GM19397 (cell line): Measurements from ENCODE around the gene KIAA1671.

Experiments
- ATAC-seq: cut with Tn5 transposase; IDR thresholded peaks from one replicate; pipeline ENCODE4 v1.9.1; 2021; ENCODE audit warnings: mild to moderate bottlenecking, moderate library complexity; ENCODE audit not compliant: unreplicated experiment

KIAA1671 gene

DNA sequence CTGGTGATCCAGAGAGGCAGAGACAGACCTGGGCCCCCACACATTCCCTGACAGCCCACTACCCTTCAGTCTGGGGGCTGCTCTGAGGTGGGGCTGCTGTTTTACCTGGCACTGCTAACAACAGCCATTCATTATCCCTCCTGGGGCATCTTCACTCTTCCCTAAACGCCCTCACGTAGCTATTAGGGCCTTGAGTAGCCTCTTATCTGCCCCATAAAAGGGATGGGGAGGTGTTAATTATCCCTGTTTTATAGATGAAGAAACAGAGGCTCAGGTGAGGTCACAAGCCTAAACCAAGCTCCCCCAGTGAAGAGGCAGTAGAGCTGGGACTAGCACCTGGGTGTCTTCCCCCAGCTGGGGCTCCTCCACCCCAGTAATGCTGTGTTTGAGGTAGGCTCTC lies 79.5 kb downstream of the KIAA1671 start:
- ATAC-seq, result no peak

DNA sequence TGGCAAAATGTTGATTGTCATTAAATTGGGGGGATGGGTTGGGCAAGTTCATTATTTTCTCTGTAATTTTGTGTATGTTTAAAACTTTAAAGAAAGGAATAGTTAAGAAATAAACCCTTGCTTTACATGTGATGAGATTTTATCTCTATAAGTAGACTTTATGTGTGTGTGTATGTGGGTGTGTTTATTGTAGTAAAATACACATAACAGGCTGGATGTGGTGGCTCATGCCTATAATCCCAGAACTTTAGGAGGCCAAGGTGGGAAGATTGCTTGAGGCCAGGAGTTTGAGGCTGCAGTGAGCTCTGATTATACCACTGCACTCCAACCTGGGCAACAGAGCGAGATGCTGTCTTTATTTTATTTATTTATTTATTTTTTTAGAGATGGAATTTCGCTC lies 83.2 kb downstream of the KIAA1671 start:
- no peak for ATAC-seq

DNA sequence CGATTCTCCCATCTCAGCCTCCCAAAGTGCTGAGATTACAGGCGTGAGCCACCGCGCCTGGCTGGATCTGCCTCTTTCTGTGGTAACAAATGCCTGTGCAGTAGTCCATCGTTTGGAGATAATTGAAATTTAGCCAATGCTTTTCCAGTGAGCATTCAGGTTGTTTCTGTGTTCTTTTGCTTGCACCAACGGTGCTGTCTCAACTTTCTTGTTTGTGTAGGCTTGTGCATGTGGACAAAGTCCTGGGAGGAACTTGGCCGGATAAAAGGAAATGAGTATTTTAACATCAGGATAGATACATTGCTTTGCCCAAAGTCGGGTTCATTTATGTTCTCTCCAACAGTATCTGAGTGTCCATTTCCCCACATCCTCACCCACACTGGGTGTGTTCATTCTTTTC lies 85.7 kb downstream of the KIAA1671 start:
- no peak for ATAC-seq

DNA sequence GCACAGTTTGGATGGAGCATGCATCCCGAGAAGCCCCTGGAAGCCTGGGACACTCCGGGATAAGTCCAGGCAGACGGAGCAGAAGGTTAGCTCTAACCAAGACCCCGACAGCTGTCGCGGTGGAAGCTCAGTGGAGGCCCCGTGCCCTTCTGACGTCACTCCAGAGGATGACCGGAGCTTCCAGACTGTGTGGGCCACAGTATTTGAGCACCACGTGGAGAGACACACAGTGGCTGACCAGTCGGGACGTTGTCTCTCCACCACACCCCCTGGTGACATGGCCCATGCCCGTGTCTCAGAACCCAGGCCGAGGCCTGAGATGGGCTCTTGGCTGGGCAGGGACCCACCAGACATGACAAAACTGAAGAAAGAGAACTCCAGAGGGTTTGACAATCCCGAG lies 86.3 kb downstream of the KIAA1671 start:
- no peak for ATAC-seq

DNA sequence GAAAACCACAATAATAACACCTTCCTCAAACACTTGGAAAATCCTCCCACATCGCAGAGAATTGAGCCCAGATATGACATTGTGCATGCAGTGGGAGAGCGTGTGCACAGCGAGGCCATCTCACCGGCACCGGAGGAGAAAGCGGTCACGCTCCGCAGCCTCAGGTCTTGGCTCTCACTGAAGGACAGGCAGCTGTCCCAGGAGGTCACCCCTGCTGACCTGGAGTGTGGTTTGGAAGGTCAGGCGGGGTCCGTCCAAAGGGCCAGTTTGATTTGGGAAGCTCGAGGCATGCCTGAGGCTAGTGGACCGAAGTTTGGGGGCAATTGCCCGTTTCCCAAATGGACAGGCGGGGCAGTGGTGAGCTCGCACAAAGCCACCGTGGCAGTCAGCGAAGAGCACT lies 86.7 kb downstream of the KIAA1671 start:
- no peak for ATAC-seq

DNA sequence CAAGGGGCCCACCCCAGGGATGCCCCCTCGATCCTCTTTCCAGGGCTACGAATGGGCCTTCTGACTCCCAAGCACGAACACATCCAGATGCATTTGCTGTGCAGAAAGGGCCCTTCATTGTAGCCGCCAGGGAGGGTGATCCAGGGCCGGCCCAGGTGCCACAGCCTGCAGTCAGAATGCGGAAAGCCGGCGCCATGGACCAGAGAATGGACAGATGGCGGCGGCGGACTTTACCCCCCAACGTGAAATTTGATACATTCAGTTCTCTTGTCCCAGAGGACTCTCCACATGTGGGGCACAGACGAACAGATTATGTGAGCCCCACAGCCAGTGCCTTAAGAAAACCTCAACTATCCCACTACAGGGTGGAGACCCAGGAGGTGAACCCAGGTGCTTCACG lies 87.2 kb downstream of the KIAA1671 start:
- ATAC-seq, result no peak

DNA sequence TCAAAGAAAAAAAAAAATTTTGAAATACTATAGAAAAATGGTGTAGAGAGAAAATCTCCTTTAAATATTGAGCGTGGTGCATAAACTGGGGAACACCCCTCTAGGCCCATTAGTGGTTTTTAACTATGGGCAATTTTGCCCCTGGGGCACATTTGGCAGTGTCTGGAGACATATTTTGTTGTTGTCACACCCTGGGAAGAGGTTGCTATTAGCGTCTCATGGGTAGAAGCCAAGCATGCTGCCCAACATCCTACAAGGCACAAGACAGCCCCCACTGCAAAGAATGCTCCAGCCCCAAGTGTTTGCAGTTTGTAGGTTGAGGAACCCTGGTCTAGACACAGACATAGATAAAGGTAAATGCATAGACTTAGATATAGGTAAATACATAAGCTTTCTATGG lies 92.6 kb downstream of the KIAA1671 start:
- ATAC-seq, result no peak

DNA sequence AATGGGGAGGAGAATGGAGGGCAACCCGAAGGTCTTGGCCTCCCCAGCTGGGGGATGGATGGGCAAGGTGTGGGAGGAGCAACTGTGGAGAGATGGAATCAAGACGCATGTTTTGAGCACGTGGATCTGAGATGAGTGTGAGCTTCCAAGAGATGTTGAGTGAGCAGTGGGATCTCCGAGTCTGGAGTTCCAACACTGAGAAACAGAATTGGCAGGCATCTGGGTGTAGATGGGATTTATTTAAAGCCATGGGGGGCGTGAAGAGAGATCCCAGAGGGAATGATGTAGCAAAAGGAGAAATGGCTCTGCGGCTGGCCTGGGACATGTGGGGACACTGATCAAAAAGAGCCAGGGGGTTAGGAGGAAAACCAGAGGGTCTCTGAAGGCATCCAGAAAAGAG lies 95.6 kb downstream of the KIAA1671 start:
- no peak for ATAC-seq

DNA sequence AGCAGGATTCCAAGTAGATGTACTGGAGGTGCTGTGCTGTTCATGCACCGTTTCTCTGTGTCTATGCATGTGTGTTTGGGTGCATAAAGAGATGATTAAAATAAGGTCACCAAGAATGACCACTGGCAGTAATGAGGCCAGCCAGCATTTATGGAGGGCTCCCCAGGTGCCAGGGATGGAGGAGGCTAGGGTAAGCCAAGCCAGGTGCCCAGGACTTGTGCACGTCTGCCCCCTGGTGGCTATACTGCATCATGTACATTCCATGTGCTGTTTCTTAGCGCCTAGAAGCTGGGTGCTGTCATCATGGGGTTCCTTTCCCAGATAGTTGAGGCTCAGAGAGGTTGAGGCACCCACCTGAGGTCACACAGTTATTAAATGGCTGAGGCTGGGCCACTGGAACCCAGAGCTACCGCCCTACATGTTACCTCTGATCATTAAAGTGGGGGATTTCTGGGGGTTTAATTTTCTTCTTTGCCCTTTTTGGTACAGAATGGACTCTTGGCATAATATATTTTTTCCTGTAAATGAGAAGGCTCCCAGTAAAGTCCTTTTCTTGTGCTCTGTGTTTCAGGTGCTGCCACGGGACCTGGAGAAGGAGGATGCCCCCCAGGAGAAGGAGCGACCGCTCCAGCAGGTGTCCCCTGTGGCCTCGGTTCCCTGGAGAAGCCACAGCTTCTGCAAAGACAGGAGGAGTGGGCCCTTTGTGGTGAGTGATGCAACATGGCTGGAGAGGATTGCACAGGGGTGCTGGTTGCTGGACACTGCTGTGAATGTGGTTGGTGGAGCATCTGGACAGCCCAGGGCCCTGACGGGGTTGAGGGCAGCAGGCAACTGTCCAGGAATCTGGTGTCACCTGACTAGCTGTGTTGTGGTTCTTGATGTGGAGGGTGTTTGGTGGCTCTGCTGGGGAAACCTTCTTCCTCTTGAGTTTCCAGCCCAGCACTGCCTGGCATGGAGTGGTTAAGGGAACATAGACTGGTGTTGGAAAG lies 96.4 kb downstream of the KIAA1671 start:
- ATAC-seq, result no peak

DNA sequence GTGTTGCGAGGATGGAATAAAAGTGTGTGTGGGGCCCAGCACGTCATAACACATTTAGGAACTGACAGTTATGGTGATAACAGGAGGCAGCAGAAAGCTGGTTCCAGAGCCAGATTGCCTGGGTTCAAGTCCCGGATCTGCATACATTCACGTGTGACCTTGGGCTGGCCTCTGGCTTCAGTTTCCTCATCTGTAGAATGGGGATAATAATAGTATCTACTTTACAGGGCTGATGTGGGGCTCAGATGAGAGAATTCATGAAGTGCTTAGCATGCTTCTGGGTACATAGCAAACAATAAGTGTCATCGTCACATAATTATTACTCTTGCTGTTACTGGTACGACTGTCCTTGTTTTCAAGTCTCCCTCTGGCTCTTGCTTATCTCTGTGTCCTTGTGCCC lies 97.3 kb downstream of the KIAA1671 start:
- ATAC-seq, result no peak

DNA sequence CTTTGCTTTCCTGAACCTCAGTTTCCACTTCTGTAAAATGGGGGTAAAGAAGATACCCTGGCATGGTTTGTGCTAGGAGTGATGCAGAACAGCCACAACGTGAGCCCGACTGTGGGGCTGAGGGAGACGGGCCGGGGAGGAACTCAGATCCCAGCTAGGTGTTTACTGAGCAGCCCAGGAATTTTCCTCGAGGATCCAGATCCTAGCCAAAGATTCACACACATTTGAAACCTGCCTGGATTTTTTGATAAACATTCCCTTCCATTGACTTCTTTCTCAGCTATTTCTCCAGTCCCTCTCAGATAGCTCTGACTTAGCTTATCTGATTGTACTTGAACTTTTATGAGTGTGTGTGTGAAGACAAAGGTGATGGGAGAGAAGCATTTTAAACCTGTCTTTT lies 98.0 kb downstream of the KIAA1671 start:
- ATAC-seq, result no peak

DNA sequence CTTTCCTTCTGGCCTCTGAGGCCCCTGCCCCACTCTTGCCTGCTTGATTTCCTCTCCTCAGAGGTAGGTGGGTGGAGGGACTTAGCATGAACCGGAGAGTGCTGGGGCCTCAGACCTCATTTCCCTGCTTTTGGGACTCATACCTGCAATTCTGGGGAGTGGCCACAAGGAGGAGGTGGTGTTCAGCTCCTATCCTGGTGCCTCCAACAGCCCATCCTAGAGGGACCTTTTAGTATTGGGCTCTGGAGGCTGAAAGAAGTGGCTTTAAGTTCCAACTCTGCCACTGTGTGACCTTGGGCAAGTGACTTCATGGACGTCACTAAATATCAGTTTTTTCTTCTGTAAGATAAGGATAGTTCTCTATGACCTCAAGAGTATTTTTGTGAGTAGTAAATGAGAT lies 98.6 kb downstream of the KIAA1671 start:
- no peak for ATAC-seq

DNA sequence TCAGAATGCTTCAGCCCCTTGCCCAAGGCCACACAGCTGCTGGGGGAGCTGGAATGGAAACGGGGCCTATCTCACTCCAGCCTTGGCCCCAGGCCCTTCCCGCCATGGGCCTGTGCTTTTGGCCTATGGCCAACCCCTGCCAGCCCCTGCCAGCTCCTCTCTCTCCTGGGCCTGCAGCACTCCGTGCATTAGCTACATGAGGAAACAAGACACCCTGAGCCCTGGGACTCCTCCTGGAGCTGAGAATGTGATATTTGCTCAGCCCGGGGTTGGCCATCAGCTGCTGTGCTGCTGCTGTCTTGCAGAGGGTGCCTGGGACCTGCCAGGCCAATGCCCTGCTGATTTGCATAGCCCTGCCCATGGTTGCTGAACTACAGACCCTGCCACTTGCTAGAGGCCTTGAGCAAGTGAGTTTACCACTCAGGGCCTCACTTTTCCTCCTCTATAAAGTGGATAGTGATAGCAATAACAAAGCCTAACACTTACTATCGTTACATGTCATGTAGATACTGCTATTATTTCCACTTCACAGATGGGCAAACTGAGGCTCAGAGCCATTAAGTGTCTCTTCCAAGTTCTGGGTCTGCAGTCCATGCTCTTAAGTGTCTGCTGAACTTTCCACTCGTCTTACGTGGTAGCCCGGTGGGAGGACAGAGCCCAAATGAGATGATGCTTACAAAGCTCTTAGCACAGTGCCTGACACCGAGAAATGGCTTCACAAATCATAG lies 99.6 kb downstream of the KIAA1671 start:
- no peak for ATAC-seq

DNA sequence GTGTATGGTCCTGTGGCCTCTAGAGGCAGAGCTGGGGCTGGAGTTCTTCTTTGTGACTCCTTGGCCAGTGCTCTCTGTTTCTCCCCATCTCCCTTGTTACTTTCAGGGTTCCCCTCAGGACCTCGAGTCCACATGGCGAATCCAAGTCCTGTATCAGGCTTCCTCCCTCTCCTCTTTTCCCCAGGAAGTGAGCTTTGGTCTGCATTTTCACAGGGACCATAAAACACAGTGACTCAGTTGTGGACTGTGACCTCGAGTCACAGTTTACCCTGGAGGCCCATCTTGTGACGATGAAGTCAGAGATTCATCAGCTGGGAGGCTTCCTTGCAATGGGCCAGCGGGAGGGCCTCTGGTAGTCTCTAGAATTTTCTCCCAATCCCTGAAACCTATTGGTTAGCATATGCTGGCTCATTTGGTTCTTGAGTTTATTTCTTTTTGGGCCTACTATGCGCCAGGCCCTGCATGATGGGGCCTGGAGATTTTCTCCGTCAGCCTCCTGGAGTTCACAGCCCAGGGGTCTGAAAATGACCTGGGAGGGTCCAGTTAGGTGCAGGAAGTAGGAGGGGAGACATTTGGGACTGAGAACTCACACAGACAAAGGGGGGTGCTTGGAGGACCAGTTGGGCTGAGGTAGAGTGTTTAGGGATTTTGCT lies 100.8 kb downstream of the KIAA1671 start:
- no peak for ATAC-seq

DNA sequence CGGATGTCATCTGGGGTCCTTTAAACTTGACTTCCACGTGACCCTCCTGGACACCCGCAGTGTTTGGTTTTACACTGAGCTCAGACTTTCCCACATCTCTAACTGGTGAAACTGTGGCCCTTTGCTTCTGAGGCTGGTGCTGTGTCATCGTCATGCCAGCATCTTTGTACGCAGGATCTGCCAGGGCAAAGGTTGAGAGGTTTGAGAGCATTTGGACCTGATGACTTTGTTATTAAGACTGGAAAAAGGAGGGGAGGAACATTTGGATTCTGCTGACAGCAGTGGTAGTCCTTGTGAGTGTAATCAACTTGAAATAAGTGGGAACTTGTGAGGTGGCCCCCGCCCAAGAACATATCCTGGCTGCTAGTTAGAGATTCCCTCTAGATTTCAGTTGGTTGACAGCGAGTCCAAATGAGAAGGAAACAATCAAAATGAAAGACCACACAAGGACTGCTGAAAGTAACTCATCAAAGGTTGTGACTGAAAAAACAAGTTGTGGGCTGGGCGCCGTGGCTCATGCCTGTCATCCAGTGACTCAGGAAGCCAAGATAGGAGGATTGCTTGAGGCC lies 102.5 kb downstream of the KIAA1671 start:
- ATAC-seq, result no peak

DNA sequence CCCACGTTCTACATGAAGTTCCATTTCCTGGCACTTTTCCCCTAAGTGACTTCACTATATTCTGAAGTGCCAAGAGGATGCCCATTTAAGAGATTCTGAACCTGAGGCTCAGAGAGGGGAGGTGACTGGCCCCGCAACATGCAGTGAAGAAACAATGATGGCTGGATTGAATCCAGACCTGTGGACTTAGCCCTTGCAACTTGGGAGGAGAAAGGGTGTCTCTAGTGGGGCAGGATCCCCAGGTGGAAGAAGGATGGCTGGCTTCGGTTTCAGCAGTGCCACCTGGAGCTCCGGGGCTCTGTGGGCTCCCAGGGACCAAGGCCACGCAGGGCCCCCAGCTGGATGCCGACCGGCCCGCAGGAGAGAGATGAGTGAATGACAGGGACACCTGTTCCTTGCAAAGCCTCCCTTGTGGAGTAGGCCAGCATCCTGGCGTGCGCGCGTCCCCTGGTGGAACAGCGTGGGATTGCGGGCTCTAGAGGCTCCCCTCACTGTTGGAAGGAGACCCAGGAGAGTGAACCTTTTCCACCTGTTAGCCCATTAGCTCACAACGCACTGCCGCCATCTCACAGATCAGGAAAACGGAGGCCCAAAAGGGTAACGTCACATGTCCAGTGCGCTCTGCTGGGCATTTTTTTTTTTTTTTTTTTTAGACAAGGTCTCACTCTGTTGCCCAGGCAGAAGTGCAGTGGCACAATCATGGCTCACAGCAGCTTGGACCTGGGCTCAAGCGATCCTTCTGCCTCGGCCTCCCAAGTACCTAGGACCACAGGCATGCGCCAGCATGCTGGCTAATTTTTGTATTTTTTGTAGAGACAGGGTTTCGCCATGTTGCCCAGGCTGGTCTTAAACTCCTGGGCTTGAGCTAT lies 104.7 kb downstream of the KIAA1671 start:
- ATAC-seq, result no peak

DNA sequence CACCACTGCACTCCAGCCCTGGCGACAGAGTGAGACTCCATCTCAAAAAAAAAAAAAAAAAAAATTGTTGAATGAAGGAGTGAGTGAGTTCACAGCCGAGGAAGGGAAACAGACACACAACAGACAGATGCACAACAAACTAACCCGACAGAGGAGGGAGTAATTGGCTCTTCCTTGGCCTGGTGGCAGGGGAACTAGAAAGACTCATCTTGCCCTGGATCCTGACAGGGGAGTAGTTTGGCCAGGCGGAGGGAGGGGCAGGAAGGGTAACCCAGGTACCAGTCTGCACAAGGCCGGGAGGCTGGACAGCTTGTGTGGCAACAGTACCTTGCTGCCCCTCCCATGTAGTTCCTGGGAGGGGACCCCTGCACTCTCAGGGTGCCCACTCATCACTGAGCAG lies 106.9 kb downstream of the KIAA1671 start:
- no peak for ATAC-seq

DNA sequence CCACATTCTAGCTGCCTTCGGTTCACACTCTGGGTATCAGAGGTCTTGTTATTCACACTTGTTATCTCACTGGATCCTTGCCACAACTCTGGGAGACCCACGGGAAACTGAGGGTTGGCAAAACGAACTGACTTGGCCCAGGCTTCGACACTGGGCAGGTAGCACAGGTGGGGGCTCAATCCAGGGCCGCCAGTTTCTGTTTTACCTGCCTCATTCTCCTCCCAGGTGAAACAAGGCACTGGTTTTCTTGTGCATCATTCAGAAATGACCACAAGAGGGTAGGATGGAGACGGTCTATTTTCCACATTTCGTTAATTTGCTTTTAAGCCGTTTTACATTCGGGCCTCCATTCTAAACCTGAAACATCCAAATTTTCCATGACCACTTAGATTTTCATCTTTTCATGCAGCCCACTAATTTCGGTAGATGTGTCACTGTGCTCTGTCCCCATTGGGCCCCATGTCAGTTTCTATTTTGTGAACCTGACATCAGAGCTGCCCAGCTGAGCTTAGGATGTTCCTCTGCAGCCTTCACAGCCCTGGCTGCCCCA lies 108.1 kb downstream of the KIAA1671 start:
- ATAC-seq, result no peak

DNA sequence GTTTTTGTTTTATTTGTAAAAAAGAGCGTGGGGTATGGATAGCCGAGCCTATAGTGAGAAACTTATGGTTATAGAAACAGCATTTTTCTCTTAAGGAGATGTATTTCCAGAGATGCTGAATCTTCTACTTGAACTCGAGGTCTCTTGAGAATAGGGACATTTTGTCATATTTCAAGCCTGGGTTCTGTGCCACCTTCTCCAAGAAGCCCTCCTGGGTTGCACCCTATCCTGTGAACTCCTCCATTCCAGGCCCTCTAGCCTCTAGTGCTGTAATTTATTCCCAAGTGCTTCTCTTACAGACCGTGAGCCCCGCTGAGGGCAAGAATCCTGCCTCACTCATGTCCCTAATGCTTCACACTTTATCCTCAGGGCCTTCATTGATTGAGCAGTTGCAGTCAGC lies 108.6 kb downstream of the KIAA1671 start:
- ATAC-seq, result no peak
